Neural progenitor cell (in vitro differentiated cells): ENCODE data around the gene VPS8.

Source experiments
- CTCF ChIP-seq: fragments of 200-600 bp; sonication (generic); IDR thresholded peaks from 2 replicates; pipeline ENCODE4 v1.5.1; 2017; ENCODE audit warnings: antibody characterized with exemption, mild to moderate bottlenecking
- EZH2phosphoT487 ChIP-seq: fragments of 200-600 bp; sonication (generic); IDR thresholded peaks from 2 replicates; pipeline ENCODE4 v1.6.1; 2017; ENCODE audit warnings: antibody characterized with exemption

DNA sequence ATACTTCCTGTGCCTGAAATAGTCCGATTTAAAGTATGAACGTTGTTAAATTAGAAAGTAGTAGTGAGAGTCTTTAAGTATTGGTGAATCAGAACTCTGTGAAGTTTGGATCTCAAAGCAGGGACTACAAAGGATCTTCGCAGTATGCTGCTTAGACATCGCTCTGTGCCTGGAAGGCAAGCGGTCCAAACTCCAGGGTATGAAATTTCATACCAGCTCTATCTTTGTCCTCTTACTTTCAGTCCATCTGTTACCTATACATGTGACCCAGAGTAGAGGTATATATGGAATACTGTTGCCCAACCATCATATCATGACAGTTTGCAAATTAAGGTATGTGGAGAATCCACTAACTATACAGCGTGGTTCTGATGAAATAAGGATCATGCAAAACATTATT, 34.5 kb downstream of the VPS8 start:
- TF ChIP-seq CTCF: no peak
- no peak for TF ChIP-seq EZH2phosphoT487
